ENCODE results near the gene GALNT9.
"Not testable (repeated sequence)": the region's sequence is repeated elsewhere in the genome, so short reads cannot be mapped to it uniquely, and the experiment has no call there.

GALNT9 gene

DNA sequence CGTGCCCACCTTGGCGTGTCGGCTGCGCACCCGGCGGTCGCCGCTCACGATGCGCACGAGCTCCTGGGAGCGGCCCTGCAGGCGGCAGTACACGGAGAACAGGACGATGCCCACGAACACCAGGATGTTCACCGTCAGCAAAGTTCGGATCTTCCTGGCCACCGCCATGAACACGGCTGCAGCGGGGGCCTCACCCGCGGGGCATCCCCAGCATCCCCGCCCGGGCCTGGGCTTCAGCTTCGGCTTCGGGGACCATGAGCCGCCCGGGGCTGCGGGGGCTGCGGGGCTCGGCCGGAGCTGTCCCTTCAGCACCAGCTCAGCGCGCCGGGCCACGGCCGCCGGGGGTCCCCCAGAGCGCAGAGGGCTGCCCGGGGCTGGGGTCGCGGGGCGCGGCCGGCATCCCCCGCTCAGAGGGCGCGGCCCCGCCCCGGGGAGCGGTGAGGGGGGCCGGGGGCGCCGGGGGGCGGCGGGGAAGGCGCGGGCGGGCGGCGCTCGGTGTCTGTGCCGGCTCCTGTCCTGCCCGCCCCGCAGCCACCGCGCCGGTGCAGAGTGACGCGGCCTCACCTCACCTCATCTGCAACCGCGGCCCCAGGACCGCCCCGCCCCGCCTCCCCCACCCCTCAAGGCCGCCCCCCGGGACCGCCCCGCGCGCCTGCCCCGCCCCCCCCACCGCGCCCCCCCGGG lies at the start of gene GALNT9:
TSS of gene GALNT9 (minus strand) at position 554 of the 684 bp plus-strand sequence. CDS start at position 168, 386 bp downstream.
- no peak for FAIRE-seq

DNA sequence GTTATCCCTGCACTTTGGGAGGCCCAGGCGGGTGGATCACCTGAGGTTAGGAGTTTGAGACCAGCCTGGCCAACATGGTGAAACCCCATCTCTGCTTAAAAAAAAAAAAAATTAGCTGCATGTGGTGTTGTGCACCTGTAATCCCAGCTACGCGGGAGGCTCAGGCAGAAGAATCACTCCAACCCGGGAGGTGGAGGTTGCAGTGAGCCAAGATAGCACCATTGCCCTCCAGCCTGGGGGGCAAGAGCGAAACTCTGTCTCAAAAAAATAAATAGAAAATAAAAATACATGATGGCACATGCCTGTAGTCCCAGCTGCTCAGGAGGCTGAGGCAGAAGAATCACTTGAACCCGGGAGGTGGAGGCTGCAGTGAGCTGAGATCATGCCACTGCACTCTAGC lies 49.7 kb upstream of the GALNT9 start:
- FAIRE-seq, result not testable (repeated sequence)

DNA sequence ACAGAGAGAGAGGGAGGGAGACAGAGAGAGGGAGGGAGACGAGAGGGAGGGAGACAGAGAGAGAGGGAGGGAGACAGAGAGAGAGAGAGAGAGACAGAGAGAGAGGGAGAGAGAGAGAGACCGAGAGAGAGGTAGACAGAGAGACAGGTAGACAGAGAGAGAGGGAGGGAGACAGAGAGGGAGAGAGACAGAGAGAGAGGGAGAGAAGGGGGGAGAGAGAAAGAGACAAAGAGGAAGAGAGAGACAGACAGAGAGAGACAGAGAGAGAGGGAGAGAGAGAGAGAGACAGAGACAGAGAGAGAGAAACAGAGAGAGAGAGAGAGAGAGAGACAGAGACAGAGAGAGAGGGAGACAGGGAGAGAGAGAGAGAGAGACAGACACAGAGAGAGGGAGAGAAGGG lies 47.8 kb upstream of the GALNT9 start:
- no peak for FAIRE-seq

DNA sequence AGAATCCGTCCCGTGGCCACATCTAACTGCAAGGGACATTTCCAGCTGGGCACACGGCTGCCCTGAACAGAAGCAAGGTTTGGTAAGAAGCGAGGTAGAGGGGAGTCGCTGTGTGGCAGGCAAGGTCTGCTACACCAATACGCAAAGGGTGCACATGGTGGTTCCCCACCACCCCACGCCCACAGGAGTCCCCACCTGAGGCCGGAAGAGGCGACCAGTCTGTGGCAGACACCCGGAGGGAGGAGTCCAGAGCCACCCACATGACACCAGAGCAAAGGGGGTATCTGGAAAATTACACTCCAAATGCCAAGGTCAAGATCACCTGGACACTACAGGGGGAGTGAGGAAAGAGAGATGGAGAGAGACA lies 47.1 kb upstream of the GALNT9 start:
- FAIRE-seq, result no peak

DNA sequence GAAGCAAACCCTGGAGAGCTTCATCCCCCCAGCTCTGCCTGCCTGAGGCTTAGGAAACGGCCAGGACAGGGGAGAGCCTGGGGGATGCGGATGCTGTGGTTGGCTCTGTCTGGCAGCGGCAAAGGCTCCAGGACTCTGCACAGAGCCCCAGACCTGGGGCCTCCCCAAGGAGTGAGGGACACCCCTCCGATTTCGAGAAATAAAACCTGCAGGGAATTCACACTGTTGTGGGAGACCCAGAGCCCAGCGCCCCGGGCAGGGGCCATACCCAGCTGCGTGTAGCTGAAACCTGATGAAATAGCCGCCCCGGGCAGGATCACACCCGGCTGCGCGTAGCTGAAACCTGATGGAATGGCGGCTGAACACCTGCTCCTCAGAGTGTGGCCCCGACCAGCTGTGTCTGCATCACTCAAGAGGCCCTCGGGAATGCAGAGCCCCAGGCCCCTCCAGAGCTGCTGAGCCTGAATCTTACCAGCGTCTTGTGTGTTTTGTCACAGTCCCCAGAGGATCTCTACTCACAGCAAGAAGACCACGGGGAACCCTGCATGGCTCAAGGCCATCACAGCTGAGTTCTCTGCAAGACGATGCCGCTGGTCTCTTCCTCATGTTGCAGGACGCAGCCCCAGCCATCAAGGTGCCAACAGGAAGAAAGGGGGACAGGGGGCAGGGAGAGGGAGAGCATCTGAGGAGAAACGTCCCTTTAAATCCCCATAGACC lies 46.5 kb upstream of the GALNT9 start:
- no peak for FAIRE-seq

DNA sequence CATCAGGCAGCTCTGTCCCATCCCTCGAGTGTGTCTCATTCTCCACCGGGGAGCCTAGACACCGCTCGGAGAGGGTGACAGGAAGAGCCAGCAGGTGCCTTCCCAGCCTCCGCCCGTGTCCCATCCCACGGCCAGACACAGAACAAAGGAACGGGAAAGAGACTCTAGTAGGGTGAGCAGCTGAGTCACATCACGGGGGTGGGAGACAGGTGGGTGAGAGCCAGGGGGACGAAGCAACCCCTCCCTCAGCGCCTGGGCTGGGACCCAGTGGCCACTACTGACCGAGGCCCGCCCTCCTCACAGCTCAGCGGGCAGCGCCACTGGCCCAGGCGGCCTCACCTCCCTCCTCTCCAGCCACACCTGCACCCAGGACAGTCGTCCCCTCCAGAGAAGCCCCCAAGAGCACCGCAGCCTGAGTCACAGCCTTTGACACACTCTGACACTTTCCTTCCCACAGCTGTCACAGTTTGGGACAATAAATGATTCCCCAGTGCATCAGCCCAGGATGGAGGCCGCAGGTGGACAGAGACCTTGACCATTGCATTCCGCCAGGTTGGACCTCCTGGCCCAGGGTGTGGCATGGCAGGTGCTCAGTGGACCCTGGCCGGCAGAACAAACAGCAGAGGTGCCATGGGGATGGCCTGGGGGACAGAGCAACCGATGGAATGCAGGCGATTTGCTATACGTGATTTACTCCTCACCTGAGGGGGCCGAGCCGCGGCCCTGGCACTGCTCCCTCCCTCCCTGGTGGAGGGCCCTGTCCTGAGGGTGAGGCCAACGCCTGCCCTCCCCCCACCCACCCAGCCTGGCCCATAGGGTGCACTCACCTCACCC lies 45.4 kb upstream of the GALNT9 start:
- no peak for FAIRE-seq

DNA sequence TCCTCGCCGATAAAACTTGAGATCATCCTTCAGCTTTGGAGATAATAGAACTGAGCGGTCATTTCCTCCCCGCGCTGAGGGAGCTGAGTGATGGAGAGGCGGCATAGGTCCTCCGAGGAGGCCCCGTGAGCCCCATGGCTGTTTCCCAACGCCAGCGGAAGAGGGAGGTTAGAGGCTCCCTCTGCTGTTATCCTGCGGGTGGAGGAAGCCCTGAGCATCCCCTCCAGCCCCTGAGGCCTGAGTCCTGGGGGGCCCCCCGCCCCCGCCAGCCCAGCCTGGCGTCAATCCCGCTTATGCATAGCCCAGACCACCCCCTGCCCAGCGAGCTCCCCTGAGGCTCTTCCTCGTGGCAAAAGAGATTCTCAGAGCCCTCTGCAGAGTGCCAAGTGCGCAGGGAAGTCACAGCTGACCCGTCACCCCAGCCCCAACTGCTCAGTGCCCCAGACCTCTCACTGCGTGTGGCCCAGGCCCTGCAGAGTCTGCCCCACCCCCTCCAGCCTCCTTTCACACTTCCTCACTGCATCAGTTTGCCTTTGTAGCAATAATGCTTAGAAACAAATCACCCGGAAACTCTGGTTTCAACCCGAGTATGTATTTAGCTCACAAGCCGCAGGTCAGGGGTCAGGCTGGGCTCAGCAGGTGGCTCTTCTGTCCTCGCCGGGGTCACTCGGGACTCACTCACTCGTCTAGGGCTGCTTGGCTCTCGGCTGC lies 44.7 kb upstream of the GALNT9 start:
- no peak for FAIRE-seq

DNA sequence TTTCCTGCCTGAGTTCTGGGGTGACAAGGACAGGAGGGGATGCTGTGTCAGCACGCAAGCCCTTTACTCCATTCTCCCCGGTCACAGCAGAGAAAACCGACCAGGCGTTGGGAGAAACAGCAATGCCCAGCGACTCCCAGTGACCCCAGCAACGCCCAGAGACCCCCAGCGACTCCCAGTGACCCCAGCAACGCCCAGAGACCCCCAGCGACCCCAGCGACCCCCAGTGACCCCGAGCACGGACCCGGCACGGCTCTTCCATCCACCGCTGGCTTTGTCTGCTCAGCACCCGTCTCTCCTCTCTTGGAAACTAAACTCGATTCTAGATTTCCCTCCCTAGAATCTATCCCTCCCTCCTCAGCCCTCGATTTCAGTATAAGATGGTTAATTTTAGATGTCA lies 38.5 kb upstream of the GALNT9 start:
- no peak for FAIRE-seq

DNA sequence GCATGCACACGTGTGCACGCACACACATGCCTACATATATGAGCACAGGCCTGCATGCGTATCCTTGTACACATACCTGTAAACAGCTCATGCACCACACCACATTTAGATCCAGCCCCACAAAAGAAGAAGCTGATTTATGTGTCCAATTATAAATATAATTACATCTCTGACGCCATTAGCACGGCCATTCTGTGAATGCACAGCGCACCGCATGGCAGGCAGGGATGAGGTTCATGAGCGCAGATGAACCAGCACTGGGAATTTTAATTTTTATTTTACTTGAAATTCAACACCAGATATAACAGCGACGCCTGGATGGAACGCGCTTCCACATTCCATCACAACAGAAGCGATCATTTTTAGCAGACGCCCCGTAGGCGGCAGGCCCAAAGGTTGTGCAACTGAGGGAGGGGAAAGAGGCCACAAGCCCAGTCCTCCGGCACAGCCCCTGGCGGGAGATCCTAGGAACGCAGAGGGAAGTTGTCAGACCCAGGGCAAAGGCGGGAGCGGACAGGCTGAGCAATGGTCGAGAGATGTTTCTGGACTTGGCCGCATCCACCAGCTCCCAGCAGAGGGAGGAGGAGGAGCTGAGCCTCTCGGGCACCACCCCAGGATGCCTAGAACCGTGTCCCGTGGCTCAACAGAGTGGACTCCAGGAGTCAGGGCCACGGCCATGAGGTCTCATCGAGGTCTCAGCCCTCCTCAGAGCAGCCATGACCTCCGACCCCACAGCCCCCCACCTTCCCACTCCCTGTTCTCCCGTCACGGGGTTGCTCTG lies 37.9 kb upstream of the GALNT9 start:
- FAIRE-seq, result no peak

DNA sequence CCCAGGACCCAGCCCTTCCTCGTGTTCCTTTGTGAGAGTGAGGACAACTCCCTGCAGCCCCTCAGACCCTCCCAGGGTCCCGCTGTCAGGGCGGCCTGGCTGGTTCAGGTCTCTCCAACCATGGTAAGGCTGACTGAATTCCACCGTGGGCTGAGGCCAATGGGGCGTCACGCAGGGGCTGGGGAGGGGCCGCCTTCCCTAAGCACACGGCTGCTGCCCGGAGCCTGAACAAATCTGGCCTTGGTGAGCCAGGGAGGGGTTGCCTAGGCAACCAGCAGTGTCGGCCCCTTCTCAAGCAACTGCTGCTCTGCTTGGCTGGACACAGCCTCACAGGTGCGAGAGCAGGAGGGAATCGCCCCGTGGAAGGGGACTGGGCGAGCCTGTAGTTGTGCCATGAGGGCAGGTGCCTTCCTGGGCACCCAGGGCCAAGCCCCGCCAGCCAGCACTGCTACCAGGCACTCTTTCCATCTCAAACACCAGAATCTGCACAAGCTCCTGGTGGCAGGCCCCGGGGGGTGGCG lies 37.0 kb upstream of the GALNT9 start:
- no peak for FAIRE-seq

DNA sequence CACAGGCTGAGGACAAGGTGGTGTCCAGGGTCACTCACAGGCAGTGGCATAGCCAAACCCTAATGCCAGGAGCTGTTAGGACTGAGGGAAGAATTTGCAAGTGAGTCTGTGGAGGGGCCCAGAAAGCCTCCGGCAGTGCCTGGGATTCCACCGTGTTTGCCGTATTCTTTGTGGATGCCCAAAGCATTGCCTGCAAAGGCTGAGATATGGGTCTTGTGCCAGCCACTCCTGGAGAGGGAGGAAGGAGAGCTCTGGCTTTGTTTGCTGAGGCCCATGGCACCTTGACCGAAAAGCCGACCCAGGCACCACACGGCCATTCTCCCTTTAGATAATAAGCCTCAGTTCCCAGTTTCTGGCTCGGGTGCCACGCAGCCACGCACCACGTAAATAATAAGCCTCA lies 35.8 kb upstream of the GALNT9 start:
- no peak for FAIRE-seq

DNA sequence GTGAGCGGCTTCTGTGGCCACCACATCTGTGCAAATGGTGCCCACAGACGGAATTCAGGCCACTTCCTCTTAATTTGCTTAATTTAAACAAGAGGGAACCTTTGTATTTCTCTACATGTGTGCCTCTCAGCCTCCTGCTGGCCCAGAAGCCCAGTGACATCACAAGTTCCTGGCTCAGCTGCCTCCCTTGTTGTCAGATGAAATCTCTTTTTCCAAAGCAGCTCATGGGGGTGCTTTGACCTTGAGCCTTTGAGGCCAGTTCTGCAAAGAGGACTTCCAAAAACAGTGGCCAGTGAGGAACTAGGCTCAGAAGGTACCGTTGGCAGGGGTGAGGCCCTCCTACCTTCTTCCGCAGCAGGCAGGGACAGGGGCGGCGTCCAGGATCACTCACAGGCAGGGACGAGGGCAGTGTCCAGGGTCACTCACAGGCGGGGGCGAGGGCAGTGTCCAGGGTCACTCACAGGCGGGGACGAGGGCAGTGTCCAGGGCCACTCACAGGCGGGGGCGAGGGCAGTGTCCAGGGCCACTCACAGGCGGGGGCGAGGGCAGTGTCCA lies 35.0 kb upstream of the GALNT9 start:
- no peak for FAIRE-seq

DNA sequence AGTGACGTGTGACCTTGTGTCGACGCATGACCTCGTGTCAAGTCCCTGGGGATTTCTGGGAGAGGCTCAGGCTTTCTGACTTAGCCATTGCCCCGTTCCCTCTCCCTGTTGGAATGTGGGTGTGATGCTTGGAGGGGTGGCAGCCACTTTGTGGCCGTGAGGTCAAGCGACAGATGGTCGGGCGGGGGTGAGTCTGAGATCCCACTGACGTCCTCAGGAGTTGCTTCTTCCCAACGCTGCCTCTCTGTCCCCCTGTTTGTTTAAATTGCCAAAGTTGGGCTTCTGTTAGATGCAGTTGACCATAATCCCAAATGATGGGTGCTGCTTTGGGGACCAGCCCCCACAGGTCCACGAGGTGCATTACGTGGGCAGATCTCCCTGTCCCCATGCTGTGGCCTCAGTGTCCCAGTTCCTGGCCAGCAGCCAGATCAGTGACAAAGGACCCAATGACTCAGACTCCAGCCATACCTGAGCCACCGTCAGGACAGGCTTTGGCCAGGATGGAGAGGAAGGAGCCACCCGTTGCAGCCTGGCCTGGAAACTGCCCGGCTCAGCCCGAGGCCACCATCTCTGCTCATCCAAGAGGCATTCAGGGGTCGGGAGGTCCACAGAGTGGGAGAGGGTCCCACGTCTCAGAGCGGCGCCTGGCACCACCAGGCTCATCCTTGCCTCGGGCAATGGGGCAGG lies 34.4 kb upstream of the GALNT9 start:
- FAIRE-seq, result no peak

DNA sequence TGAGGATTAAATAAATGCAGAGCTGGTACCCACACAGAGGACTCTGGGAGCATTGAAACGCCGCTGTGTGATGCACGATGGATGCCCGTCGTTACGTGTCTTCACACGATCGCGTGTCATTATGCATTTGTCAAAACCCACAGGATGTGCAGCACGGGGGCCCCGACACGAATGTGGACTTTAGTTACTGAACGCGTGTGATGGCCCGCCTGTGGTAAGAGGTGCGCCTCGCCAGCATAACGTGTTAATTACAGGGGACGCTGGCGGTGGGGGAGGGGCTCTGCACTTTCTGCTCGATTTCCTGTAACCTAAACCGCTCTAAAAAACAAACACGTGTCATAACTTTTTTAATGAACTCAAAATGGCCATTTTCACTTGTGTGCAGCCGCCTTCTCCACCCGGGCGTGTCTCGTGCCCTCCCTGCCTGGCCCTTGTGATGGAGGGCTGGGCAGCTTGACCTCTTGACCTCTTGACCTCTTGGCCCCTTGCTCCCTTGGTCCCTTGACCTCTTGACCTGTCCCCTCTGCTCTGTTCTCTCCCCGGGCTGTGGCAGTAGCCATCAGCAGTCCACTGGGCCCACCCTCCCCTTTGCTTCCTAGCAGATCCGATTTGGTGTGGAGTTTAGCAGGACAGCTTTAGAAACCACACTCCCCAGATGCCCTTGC lies 33.7 kb upstream of the GALNT9 start:
- no peak for FAIRE-seq

DNA sequence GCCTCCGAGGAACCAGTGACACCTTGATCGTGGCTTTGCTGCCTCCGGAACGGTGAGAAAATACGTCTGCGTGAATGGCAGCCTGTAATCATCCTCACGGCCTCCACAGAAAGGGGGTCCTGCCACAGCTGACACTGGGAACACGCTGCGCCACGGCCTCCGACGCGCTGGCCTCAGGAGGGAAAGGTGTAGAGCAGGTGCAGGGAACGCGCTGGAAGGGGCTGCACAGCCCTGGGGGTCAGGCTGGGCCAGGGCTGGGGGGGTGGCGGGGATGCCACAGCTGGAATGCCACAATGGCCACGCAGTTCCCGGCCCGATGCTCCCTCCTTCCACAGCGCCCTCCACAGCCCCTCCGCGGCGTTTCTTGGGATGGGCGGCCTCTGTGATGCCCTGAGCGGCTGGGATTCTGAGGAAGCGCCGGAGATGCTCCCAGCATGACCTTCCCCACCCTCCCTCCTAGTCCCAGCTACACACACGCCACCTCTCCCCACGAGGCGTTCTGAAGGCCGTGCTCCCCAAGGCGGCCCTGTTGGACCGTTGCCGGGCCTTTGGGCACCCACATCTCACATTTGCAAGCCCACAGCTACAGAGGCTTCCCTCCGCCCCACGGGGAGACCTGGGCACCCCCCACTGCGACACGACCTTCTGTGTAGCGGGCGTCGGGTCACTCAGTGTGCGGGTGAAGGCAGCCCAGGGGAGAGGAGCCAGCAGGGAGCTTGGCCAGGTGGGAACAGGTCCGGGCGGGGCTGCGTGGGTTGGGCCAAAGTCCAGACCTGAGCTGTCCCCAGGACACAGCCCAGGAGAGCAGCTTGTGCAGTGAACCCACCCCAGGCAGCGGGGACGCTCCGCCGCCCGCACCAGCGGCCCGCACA lies 31.8 kb upstream of the GALNT9 start:
- FAIRE-seq, result no peak

DNA sequence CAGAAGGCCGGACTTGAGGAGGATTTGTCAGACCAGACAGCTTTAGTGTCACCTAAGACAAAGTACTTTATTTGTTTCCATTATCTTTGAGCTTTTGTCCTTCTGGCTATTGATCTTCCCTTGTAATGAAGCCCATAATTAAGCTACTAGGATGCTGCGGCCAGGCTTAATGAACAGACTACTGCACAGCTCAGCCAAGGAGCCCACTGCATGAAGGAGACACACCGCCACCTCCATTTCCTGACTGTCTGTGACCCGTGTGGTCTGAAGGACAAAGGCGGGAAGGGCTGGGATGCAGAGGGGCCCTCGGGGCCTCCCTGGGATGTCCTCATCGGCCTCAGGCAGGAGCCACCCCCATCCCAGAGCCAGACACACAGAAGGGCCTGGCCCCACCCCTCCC lies 31.0 kb upstream of the GALNT9 start:
- no peak for FAIRE-seq

DNA sequence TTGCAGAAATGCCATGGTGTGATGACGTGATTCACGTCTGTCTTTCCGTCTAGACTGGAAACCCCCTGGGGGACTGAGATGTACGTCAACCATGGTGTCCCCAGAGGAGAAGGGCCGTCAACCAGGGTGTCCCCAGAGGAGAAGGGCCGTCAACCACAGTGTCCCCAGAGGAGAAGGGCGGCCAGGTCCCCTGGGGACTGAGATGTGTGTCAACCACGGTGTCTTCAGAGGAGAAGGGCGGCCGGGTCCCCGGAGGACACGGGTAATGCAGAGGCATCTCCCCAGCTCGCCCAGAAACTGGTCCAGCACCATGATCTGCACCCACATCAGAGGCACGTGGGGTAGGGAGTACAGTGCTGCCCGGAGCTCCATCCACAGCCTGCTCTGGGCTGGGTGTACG lies 30.6 kb upstream of the GALNT9 start:
- FAIRE-seq, result no peak

DNA sequence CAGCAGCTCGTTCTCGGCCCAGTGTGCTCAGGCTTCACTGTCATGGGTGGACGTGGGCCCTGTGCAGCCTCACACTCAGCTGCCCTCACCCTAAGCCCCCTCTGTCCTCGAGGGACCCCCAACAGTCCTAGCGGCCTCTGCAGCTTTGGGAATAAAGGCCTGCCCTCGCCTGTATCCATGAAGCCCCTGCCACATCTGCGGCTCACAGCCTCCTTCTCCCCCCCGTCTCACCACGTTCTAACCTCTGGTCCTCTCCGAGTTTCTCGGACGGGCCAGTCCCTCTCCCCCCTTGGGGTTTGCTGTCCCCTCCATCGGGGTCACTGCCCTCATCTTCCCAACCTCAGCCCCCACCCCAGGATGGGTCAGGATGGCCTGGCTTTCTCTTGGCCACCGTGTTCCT lies 30.2 kb upstream of the GALNT9 start:
- FAIRE-seq, result no peak
